Neutrophil (primary cell): ENCODE measurements around the gene FZD2.

Source experiments
- H3K27ac ChIP-seq: fragments of 200-600 bp; sonication (generic); 2 replicates; pipeline ENCODE4 v1.5.1; 2016; ENCODE audit warnings: mild to moderate bottlenecking, moderate library complexity
- H3K27me3 ChIP-seq: fragments of 200-600 bp; sonication (generic); 2 replicates; pipeline ENCODE4 v1.6.0; 2016; ENCODE audit warnings: mild to moderate bottlenecking
- H3K36me3 ChIP-seq: fragments of 200-600 bp; sonication (generic); 2 replicates; pipeline ENCODE4 v1.5.1; 2017
- H3K4me1 ChIP-seq, 2 experiments: fragments of 200-600 bp in 1 of 2; sonication (generic) in 1 of 2; 1 replicate in 1 of 2; 2 replicates in 1 of 2; pipeline versions ENCODE4 v1.5.1 to v1.6.1; 2013 to 2016; ENCODE audit warnings: low read depth in 1 of 2, low read length in 1 of 2, mild to moderate bottlenecking in 1 of 2, moderate library complexity in 1 of 2; ENCODE audit not compliant: control insufficient read depth in 1 of 2, insufficient read depth in 1 of 2
- H3K4me3 ChIP-seq, 2 experiments: fragments of 200-600 bp in 1 of 2; sonication (generic) in 1 of 2; 1 replicate in 1 of 2; 2 replicates in 1 of 2; pipeline ENCODE4 v1.5.1; 2013 to 2016; ENCODE audit warnings: low read depth in 1 of 2, low read length in 1 of 2, mild to moderate bottlenecking in 1 of 2, moderate library complexity in 1 of 2
- H3K9me3 ChIP-seq: fragments of 200-600 bp; sonication (generic); 2 replicates; pipeline ENCODE4 v1.5.1; 2016
- CTCF ChIP-seq: fragments of 200-600 bp; sonication (generic); IDR thresholded peaks from 2 replicates; pipeline ENCODE4 v1.5.1; 2016; ENCODE audit warnings: antibody characterized with exemption

FZD2 gene

GRCh38 chr17:44591206-44591605 is 33.9 kb downstream of the FZD2 start:
- Histone ChIP-seq H3K4me1 (no peaks in the 10 kb centered on the region), H3K27ac (no peak overlapping the region), H3K4me3 (no peak overlapping the region), H3K27me3 (no peaks in the 10 kb centered on the region), H3K9me3 (no peaks in the 10 kb centered on the region), H3K36me3 (no peaks in the 10 kb centered on the region)
- TF ChIP-seq CTCF = no peak

GRCh38 chr17:44593156-44593555 is 35.9 kb downstream of the FZD2 start:
- Histone ChIP-seq H3K4me1 (no peaks in the 10 kb centered on the region), H3K27ac (no peak overlapping the region), H3K27me3 (no peaks in the 10 kb centered on the region), H3K36me3 (no peaks in the 10 kb centered on the region), H3K4me3 (no peak overlapping the region), H3K9me3 (no peaks in the 10 kb centered on the region)
- no peak for TF ChIP-seq CTCF

- no peak for TF ChIP-seq CTCF
Measured at GRCh38 chr17:44595216-44595775, 38.0 kb downstream of the FZD2 start.

DNA sequence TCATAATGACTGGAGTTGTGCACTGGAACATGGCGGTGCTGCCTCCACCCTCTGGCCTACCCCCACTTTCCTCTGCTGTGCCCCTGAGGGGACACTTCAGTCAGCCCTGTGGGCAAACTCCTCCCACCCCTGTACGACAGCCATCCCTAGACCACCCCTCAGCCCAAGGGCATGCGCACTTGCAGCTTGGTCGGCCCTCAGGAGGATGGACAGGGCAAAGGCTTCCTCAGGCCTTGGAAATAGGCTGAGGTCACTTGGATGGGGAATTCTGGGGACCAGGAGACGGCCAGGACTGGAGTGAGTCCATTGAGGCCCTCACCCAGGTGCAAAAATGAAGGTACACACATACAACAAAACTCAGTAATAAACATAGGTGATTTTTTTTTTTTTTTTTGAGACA is 41.0 kb downstream of the FZD2 start:
- Histone ChIP-seq H3K9me3 (no peaks in the 10 kb centered on the region), H3K4me1 (no peaks in the 10 kb centered on the region), H3K36me3 (no peaks in the 10 kb centered on the region), H3K4me3 (no peak overlapping the region), H3K27me3 (no peaks in the 10 kb centered on the region), H3K27ac (no peak overlapping the region)
- TF ChIP-seq CTCF = no peak

More at GRCh38 chr17:44595216-44595775, 38.0 kb downstream of the FZD2 start:
- Histone ChIP-seq H3K27ac (no peak overlapping the region), H3K4me1 (no peaks in the 10 kb centered on the region), H3K27me3 (no peaks in the 10 kb centered on the region), H3K36me3 (no peaks in the 10 kb centered on the region), H3K4me3 (no peak overlapping the region), H3K9me3 (no peaks in the 10 kb centered on the region)

DNA sequence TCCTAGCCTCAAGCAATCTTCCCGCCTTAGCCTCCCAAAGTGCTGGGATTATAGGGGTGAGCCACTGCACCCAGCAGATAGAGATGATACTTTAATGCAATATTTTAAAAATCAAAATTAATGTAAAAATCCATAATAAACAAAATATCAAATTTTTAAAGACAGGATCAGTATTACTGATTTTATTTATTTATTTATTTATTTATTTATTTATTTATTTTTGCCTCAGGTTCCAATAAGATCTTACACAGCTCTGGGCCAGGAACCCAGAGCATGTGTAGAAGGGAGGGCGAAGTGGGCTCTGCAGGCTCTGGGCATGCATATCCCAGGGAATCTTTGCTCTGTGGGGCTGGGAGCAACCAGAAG is 41.6 kb downstream of the FZD2 start:
- no peak overlapping the region for H3K27ac ChIP-seq
- no peaks in the 10 kb centered on the region for H3K36me3 ChIP-seq
- no peaks in the 10 kb centered on the region for H3K9me3 ChIP-seq
- H3K4me1 ChIP-seq = no peaks in the 10 kb centered on the region
- H3K4me3 ChIP-seq = no peak overlapping the region
- no peaks in the 10 kb centered on the region for H3K27me3 ChIP-seq
- no peak for TF ChIP-seq CTCF
